ENCODE measurements around the gene CD5L. TPM values are rescaled to one million over a fixed set of nuclear protein-coding genes. Genes with fewer than 3 reads are reported as not detected.

The CD5L gene
- total and polyA plus RNA-seq, 2 of the 8 experiments (the other 6 are each of a cell fraction or from before 2014, with no cell fraction given), result not detected

DNA sequence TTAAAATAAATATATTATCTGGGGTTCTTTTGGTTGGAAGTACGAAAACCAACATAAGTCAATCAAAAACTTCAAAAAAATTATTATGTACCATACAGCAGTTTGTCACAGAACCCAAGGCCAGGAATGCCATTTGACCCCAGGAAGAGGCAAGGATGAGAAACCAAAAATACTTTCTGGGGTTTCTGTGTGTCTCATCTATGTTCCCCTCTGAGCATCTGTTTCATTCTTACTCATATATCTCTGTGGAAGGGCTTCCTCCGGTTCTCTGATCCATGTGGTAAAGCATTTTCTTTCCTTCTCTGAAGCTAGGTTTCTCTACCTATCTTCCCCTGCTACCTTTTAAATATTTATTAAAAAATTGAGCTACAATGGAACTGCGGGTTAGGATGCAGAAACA, 11.9 kb downstream of the CD5L start (continued):
- TF ChIP-seq, protein P1, sequence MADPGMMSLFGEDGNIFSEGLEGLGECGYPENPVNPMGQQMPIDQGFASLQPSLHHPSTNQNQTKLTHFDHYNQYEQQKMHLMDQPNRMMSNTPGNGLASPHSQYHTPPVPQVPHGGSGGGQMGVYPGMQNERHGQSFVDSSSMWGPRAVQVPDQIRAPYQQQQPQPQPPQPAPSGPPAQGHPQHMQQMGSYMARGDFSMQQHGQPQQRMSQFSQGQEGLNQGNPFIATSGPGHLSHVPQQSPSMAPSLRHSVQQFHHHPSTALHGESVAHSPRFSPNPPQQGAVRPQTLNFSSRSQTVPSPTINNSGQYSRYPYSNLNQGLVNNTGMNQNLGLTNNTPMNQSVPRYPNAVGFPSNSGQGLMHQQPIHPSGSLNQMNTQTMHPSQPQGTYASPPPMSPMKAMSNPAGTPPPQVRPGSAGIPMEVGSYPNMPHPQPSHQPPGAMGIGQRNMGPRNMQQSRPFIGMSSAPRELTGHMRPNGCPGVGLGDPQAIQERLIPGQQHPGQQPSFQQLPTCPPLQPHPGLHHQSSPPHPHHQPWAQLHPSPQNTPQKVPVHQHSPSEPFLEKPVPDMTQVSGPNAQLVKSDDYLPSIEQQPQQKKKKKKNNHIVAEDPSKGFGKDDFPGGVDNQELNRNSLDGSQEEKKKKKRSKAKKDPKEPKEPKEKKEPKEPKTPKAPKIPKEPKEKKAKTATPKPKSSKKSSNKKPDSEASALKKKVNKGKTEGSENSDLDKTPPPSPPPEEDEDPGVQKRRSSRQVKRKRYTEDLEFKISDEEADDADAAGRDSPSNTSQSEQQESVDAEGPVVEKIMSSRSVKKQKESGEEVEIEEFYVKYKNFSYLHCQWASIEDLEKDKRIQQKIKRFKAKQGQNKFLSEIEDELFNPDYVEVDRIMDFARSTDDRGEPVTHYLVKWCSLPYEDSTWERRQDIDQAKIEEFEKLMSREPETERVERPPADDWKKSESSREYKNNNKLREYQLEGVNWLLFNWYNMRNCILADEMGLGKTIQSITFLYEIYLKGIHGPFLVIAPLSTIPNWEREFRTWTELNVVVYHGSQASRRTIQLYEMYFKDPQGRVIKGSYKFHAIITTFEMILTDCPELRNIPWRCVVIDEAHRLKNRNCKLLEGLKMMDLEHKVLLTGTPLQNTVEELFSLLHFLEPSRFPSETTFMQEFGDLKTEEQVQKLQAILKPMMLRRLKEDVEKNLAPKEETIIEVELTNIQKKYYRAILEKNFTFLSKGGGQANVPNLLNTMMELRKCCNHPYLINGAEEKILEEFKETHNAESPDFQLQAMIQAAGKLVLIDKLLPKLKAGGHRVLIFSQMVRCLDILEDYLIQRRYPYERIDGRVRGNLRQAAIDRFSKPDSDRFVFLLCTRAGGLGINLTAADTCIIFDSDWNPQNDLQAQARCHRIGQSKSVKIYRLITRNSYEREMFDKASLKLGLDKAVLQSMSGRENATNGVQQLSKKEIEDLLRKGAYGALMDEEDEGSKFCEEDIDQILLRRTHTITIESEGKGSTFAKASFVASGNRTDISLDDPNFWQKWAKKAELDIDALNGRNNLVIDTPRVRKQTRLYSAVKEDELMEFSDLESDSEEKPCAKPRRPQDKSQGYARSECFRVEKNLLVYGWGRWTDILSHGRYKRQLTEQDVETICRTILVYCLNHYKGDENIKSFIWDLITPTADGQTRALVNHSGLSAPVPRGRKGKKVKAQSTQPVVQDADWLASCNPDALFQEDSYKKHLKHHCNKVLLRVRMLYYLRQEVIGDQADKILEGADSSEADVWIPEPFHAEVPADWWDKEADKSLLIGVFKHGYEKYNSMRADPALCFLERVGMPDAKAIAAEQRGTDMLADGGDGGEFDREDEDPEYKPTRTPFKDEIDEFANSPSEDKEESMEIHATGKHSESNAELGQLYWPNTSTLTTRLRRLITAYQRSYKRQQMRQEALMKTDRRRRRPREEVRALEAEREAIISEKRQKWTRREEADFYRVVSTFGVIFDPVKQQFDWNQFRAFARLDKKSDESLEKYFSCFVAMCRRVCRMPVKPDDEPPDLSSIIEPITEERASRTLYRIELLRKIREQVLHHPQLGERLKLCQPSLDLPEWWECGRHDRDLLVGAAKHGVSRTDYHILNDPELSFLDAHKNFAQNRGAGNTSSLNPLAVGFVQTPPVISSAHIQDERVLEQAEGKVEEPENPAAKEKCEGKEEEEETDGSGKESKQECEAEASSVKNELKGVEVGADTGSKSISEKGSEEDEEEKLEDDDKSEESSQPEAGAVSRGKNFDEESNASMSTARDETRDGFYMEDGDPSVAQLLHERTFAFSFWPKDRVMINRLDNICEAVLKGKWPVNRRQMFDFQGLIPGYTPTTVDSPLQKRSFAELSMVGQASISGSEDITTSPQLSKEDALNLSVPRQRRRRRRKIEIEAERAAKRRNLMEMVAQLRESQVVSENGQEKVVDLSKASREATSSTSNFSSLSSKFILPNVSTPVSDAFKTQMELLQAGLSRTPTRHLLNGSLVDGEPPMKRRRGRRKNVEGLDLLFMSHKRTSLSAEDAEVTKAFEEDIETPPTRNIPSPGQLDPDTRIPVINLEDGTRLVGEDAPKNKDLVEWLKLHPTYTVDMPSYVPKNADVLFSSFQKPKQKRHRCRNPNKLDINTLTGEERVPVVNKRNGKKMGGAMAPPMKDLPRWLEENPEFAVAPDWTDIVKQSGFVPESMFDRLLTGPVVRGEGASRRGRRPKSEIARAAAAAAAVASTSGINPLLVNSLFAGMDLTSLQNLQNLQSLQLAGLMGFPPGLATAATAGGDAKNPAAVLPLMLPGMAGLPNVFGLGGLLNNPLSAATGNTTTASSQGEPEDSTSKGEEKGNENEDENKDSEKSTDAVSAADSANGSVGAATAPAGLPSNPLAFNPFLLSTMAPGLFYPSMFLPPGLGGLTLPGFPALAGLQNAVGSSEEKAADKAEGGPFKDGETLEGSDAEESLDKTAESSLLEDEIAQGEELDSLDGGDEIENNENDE (IDR thresholded peaks at IDR 0.05; ENCODE audit: insufficient replicate concordance, low read length), result no peak
